ENCODE data around the gene B3GAT1. TPM values are rescaled to one million over a fixed set of nuclear protein-coding genes. Genes with fewer than 3 reads are reported as not detected.

B3GAT1 gene
- total RNA-seq, 1 donor = not detected

DNA sequence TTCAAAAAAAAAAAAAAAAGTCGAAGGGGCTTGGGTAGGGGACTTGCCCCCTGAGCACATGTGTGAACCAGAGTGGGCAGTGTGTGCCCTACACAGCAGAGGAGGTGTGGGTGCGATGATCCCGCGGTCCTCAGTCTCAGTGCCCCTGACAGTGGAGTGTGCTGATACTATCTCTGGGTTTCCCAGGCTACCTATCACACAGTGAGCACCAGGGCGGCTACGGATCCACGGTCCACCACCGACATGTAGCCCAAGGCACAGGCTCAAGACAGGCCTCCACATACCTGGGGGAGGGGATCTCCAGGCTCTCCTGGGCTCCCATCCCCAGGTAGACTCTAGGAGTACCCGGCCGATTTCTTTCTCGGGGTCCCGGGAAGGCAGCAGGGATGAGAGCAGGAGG is 9.1 kb downstream of the B3GAT1 start:
- H3K9me3 ChIP-seq (ENCODE audit: low read depth, low read length) = no peaks in the 10 kb centered on the region
- no peak overlapping the region for H3K4me2 ChIP-seq (ENCODE audit: insufficient read depth, low read length)
- TF ChIP-seq, protein P1, sequence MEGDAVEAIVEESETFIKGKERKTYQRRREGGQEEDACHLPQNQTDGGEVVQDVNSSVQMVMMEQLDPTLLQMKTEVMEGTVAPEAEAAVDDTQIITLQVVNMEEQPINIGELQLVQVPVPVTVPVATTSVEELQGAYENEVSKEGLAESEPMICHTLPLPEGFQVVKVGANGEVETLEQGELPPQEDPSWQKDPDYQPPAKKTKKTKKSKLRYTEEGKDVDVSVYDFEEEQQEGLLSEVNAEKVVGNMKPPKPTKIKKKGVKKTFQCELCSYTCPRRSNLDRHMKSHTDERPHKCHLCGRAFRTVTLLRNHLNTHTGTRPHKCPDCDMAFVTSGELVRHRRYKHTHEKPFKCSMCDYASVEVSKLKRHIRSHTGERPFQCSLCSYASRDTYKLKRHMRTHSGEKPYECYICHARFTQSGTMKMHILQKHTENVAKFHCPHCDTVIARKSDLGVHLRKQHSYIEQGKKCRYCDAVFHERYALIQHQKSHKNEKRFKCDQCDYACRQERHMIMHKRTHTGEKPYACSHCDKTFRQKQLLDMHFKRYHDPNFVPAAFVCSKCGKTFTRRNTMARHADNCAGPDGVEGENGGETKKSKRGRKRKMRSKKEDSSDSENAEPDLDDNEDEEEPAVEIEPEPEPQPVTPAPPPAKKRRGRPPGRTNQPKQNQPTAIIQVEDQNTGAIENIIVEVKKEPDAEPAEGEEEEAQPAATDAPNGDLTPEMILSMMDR (IDR thresholded peaks at IDR 0.05; ENCODE audit: extremely low read depth, low read depth, low read length) = no peak
- H3K4me1 ChIP-seq (ENCODE audit: insufficient read depth, low read length) = no peaks in the 10 kb centered on the region
- no peaks in the 10 kb centered on the region for H3K27me3 ChIP-seq (ENCODE audit: insufficient read depth, low read length)
- no peak overlapping the region for H3K27ac ChIP-seq (ENCODE audit: low read depth, low read length)
- no peaks in the 10 kb centered on the region for H3K79me2 ChIP-seq (ENCODE audit: insufficient read depth, low read length)
- no peaks in the 10 kb centered on the region for H3K36me3 ChIP-seq (ENCODE audit: insufficient read depth, low read length)
- H4K20me1 ChIP-seq (ENCODE audit: insufficient read depth, low read length) = no peaks in the 10 kb centered on the region
- no peak overlapping the region for H2AFZ ChIP-seq (ENCODE audit: low read length)
- DNase-seq (ENCODE audit: insufficient read length, low spot score, missing footprints) = no peak
- no peak overlapping the region for H3K4me3 ChIP-seq (ENCODE audit: insufficient read depth, low read length)

DNA sequence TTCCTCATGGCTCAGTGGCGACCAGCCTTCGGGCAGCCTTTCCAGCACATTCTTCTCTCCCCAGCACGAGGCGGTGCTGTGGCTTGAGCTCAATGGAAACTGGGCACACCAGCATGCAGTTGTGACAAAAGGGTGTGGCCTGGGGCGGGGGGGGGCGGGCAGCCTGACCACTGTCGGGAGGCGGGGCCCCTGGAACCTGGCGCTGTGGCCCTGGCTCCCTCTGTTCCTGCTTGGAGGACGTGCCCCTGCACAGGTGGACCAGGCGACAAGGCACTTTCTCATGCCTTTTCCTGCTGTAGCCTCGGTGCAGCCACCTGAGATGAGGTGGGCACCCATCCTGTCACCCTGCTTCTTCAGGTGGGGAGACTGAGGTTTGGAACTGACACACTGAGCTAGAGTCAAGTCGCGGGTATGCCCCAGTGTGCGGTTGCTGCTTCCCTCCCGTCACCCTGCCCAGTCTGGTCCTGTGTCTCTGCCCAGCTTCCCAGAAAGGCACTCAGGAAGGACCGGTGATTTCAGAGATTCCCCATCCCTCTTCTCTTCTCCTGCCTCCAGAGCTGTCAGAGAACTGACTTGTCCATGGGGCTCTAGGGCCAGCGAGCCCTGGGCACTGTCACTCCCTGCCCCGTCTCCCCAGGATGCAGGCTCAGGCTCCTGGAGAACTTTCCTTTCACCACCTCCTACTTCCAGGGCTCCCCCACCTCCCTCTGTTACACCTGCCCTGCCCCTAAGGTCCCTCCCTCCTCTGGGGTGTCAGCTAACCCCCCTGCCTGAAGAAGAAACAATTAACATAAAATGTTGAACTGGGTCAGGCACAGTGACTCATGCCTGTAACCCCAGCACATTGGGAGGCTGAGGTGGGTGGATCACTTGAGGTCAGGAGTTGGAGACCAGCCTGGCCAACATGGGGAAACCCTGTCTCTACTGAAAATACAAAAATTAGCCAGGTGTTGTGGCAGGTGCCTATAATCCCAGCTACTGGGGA is 9.9 kb downstream of the B3GAT1 start:
- Histone ChIP-seq H4K20me1 (ENCODE audit: insufficient read depth, low read length) (no peaks in the 10 kb centered on the region), H3K4me3 (ENCODE audit: insufficient read depth, low read length) (no peak overlapping the region), H3K27ac (ENCODE audit: low read depth, low read length) (no peak overlapping the region), H3K79me2 (ENCODE audit: insufficient read depth, low read length) (no peaks in the 10 kb centered on the region), H3K4me2 (ENCODE audit: insufficient read depth, low read length) (no peak overlapping the region), H3K27me3 (ENCODE audit: insufficient read depth, low read length) (no peaks in the 10 kb centered on the region), H3K4me1 (ENCODE audit: insufficient read depth, low read length) (no peaks in the 10 kb centered on the region), H3K9me3 (ENCODE audit: low read depth, low read length) (no peaks in the 10 kb centered on the region), H2AFZ (ENCODE audit: low read length) (no peak overlapping the region), H3K36me3 (ENCODE audit: insufficient read depth, low read length) (no peaks in the 10 kb centered on the region)
- TF ChIP-seq, protein P1 (IDR thresholded peaks at IDR 0.05; ENCODE audit: extremely low read depth, low read depth, low read length) = no peak
- no peak for DNase-seq (ENCODE audit: insufficient read length, low spot score, missing footprints)

DNA sequence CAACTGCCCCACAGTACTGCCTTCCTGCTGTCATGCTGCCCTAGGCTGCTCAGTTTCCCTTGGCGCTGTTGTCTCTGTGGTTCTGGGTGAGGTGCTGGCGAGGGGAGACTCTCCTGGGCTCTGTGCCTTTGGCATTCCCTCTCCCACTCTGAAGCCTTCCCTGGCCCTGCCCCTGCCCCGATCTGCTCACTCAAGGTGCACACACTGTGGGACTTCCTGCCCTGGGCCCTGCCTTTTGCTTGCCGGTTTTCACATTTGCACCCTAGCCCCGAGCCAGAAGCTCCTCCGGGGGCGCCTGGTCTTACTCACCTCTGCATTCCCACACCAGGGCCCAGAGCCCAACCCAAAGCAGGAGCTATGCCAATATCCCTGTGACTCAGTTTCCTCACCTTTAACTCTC is 12.0 kb downstream of the B3GAT1 start:
- H3K9me3 ChIP-seq (ENCODE audit: low read depth, low read length) = no peaks in the 10 kb centered on the region
- H4K20me1 ChIP-seq (ENCODE audit: insufficient read depth, low read length) = no peaks in the 10 kb centered on the region
- DNase-seq (ENCODE audit: insufficient read length, low spot score, missing footprints) = no peak

DNA sequence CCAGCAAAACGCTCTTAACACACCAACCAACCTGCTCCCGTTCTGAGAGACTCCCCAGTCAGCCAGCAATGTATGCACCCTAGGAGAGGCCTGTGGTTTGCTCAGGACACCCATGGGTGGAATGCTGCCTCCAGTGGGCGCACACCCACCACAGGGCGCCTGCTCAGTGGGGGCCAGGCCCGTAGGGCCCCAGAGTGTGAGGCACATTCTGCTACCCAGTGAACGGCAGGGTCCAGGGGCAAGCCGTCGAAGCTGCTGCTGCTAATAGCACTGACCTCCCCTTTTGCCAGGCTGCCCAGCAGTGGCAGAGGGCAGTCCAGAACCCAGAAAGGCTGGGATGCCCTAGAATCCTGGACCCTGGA is 12.8 kb downstream of the B3GAT1 start:
- no peak overlapping the region for H3K4me3 ChIP-seq (ENCODE audit: insufficient read depth, low read length)
- H3K27me3 ChIP-seq (ENCODE audit: insufficient read depth, low read length) = no peaks in the 10 kb centered on the region
- no peaks in the 10 kb centered on the region for H3K4me1 ChIP-seq (ENCODE audit: insufficient read depth, low read length)
- no peak overlapping the region for H2AFZ ChIP-seq (ENCODE audit: low read length)
- no peak overlapping the region for H3K27ac ChIP-seq (ENCODE audit: low read depth, low read length)
- H3K9me3 ChIP-seq (ENCODE audit: low read depth, low read length) = no peaks in the 10 kb centered on the region
- TF ChIP-seq, protein P1 (IDR thresholded peaks at IDR 0.05; ENCODE audit: extremely low read depth, low read depth, low read length) = no peak
- no peaks in the 10 kb centered on the region for H3K36me3 ChIP-seq (ENCODE audit: insufficient read depth, low read length)
- H3K79me2 ChIP-seq (ENCODE audit: insufficient read depth, low read length) = no peaks in the 10 kb centered on the region
- H4K20me1 ChIP-seq (ENCODE audit: insufficient read depth, low read length) = no peaks in the 10 kb centered on the region
- H3K4me2 ChIP-seq (ENCODE audit: insufficient read depth, low read length) = no peak overlapping the region
- DNase-seq (ENCODE audit: insufficient read length, low spot score, missing footprints) = no peak

More for the DNA sequence above, 12.0 kb downstream of the B3GAT1 start:
- TF ChIP-seq, protein P1 (IDR thresholded peaks at IDR 0.05; ENCODE audit: extremely low read depth, low read depth, low read length) = no peak
- H3K27me3 ChIP-seq (ENCODE audit: insufficient read depth, low read length) = no peaks in the 10 kb centered on the region
- no peak overlapping the region for H3K27ac ChIP-seq (ENCODE audit: low read depth, low read length)
- no peaks in the 10 kb centered on the region for H3K4me1 ChIP-seq (ENCODE audit: insufficient read depth, low read length)
- H3K79me2 ChIP-seq (ENCODE audit: insufficient read depth, low read length) = no peaks in the 10 kb centered on the region
- no peak overlapping the region for H2AFZ ChIP-seq (ENCODE audit: low read length)
- H3K4me3 ChIP-seq (ENCODE audit: insufficient read depth, low read length) = no peak overlapping the region
- no peak overlapping the region for H3K4me2 ChIP-seq (ENCODE audit: insufficient read depth, low read length)
- H3K36me3 ChIP-seq (ENCODE audit: insufficient read depth, low read length) = no peaks in the 10 kb centered on the region

Measured in osteoblast (primary cell).